Fibroblast of mammary gland (primary cell): ENCODE data around the gene AIF1L.

Experiments used
- DNase-seq: peaks from one replicate; pipeline ENCODE4 v3.0.0-alpha.2; 2010; ENCODE audit warnings: low read depth
- H3K4me3 ChIP-seq: 2 replicates; pipeline ENCODE4 v1.5.1; 2011; ENCODE audit warnings: low read depth, mild to moderate bottlenecking, low read length, moderate library complexity; ENCODE audit not compliant: control insufficient read depth
- CTCF ChIP-seq: conservative IDR thresholded peaks from 2 replicates; pipeline ENCODE4 v1.5.1; 2011; ENCODE audit warnings: low read depth, low read length, inconsistent platforms; ENCODE audit not compliant: control insufficient read depth, insufficient read depth

Gene AIF1L

GRCh38 chr9:131140550-131140949, 44.2 kb downstream of the AIF1L start:
- no peak for DNase-seq
- TF ChIP-seq CTCF: no peak
- H3K4me3 ChIP-seq: no peak overlapping the region

GRCh38 chr9:131142160-131142559, 45.8 kb downstream of the AIF1L start:
- no peak overlapping the region for H3K4me3 ChIP-seq
- no peak for TF ChIP-seq CTCF
- DNase-seq: no peak

- TF ChIP-seq CTCF: no peak
- H3K4me3 ChIP-seq: no peak overlapping the region
Observed at GRCh38 chr9:131144201-131144600, 47.9 kb downstream of the AIF1L start.

GRCh38 chr9:131145245-131145644, 48.9 kb downstream of the AIF1L start:
- H3K4me3 ChIP-seq: no peak overlapping the region
- no peak for TF ChIP-seq CTCF
- DNase-seq: no peak

More at GRCh38 chr9:131144201-131144600, 47.9 kb downstream of the AIF1L start:
- DNase-seq: no peak

- H3K4me3 ChIP-seq: no peak overlapping the region
- DNase-seq: no peak
- no peak for TF ChIP-seq CTCF
Observed at GRCh38 chr9:131146186-131146585, 49.9 kb downstream of the AIF1L start.

- TF ChIP-seq CTCF: no peak
- no peak overlapping the region for H3K4me3 ChIP-seq
- no peak for DNase-seq
Observed at GRCh38 chr9:131148276-131148675, 51.9 kb downstream of the AIF1L start.

- H3K4me3 ChIP-seq: no peak overlapping the region
- TF ChIP-seq CTCF: no peak
- DNase-seq: no peak
Observed at GRCh38 chr9:131148966-131149687, 52.8 kb downstream of the AIF1L start.
